M059J (cell line): ENCODE data around the gene ITPR3. TPM values are rescaled to one million over a fixed set of nuclear protein-coding genes. Genes with fewer than 3 reads are reported as not detected.

Source experiments
- DNase-seq: peaks from one replicate; pipeline ENCODE4 v3.0.0-alpha.2; 2012; ENCODE audit warnings: low read depth
- total RNA-seq: library from RNA; depleted of rRNA; stranded (reverse); fragments of >200 nt; shearing (Covaris generic); gene quantifications from 2 replicates; pipeline ENCODE4 v1.2.3, GENCODE V29; 2014

ITPR3 gene
- total RNA-seq, 1 experiment from 2014 or later, result 40.3 TPM

GRCh38 chr6:33670086-33670660 is 49.1 kb downstream of the ITPR3 start:
- no peak for DNase-seq

GRCh38 chr6:33670971-33671743 is 50.0 kb downstream of the ITPR3 start:
- no peak for DNase-seq

- DNase-seq, result peak; percentile 48
These were observed 50.6 kb downstream of the ITPR3 start for GRCh38 chr6:33671744-33672072.

GRCh38 chr6:33672808-33673207 is 51.7 kb downstream of the ITPR3 start:
- DNase-seq, result peak; percentile 99

GRCh38 chr6:33673851-33674250 is 52.7 kb downstream of the ITPR3 start:
- DNase-seq, result no peak

- no peak for DNase-seq
These were observed 54.8 kb downstream of the ITPR3 start for GRCh38 chr6:33675968-33676367.

GRCh38 chr6:33676416-33677142 is 55.5 kb downstream of the ITPR3 start:
- no peak for DNase-seq

GRCh38 chr6:33677143-33677660 is 56.1 kb downstream of the ITPR3 start:
- DNase-seq, result no peak

- DNase-seq, result no peak
These were observed 56.6 kb downstream of the ITPR3 start for GRCh38 chr6:33677689-33678088.

- DNase-seq, result no peak
These were observed 57.3 kb downstream of the ITPR3 start for GRCh38 chr6:33678233-33678931.

- no peak for DNase-seq
These were observed 57.9 kb downstream of the ITPR3 start for GRCh38 chr6:33678932-33679490.

- no peak for DNase-seq
These were observed 58.6 kb downstream of the ITPR3 start for GRCh38 chr6:33679761-33680160.

- DNase-seq, result no peak
These were observed 61.2 kb downstream of the ITPR3 start for GRCh38 chr6:33682341-33682740.

GRCh38 chr6:33683051-33683571 is 62.0 kb downstream of the ITPR3 start:
- DNase-seq, result no peak

- DNase-seq, result no peak
These were observed 62.7 kb downstream of the ITPR3 start for GRCh38 chr6:33683576-33684427.

GRCh38 chr6:33684428-33684896 is 63.3 kb downstream of the ITPR3 start:
- no peak for DNase-seq

- DNase-seq, result no peak
These were observed 63.9 kb downstream of the ITPR3 start for GRCh38 chr6:33684983-33685382.

- DNase-seq, result no peak
These were observed 64.5 kb downstream of the ITPR3 start for GRCh38 chr6:33685411-33686224.

- DNase-seq, result no peak
These were observed 65.3 kb downstream of the ITPR3 start for GRCh38 chr6:33686225-33686924.
